Activated T-cell treated with anti-CD3 and anti-CD28 coated beads for 24 hours (primary cell): Measurements from ENCODE around the gene AK3.

Experiments used
- DNase-seq: peaks from one replicate; pipeline ENCODE4 v3.0.0-alpha.2; 2020; ENCODE audit warnings: low read depth

The AK3 gene

GRCh38 chr9:4746278-4747030 lies 5.5 kb upstream of the AK3 start:
- DNase-seq, result no peak

GRCh38 chr9:4743131-4743875 lies 2.3 kb upstream of the AK3 start:
- DNase-seq, result no peak

DNA sequence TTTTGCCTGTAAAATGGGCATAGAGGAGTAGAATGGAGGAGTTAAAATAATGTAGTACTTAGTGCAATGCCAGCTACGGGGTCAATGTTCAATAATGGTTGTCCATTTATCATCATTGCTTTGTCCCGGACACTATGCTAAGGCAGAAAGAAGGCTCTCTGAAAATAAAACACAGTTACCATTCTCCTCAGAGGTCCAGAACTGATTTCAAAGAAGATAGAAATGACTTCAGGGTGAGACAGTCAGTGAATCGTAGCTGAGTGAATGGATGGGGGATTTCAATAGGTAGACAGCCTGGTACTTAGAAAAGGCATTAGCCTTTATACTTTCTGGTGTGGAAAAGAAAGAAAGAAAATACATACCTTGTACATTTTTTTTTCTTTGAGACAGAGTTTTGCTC lies 1.2 kb upstream of the AK3 start:
- DNase-seq, result no peak

DNA sequence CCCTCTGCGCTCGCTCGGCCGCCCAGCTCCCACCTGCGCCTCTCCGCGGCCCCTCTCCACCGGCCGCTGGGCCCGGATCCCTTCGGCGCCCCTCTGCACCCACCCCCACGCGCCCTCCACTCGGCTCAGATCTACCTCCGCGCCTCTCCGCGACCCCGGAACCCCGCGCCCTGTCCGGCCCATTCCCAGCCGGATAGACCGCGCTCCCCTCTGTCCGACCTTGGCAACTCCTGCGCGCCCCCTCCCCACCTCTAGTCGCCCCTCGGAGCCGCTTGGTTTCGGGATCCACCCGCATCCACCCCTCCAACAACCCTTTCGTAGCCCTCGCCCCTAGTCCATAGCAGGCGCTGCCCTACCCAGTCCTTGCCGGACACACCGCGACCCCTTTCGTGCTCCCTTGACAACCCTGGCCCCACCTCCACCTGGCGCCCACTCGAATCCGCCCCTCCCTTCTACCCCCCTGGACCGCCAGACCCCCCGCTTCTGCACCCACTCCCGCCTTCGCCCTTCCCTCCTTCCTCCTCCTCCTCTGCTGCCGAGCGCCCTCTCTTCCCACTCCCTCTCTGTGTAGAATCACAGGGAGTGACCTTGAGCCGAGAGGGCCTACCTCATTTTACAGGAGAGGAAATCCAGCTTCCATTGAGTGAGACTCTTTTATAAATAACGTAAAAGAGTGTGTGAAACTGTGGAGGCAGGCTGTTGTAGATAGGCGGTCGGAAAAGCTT lies 525 bp upstream of the AK3 start:
- DNase-seq, result no peak

DNA sequence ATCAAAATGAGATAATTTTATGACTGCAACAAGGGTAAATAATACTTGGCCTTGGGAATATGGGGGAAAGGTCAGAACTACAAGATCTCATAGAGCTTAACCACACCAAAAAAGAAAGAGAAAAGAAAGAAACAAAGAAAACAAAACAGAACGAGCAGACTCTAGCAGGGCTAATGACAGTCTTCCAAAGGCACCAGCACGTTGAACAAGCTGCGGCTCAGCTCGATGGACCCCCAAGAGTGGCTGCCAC lies 689 bp downstream of the AK3 start:
- DNase-seq, result no peak

GRCh38 chr9:4739587-4740387 lies 1.2 kb downstream of the AK3 start:
- DNase-seq, result no peak

- no peak for DNase-seq
Measured at GRCh38 chr9:4738866-4739586, 2.0 kb downstream of the AK3 start.

- no peak for DNase-seq
Measured at GRCh38 chr9:4734150-4734549, 6.9 kb downstream of the AK3 start.

GRCh38 chr9:4732890-4733289 lies 8.1 kb downstream of the AK3 start:
- DNase-seq, result no peak

GRCh38 chr9:4727593-4727992 lies 13.4 kb downstream of the AK3 start:
- no peak for DNase-seq

DNA sequence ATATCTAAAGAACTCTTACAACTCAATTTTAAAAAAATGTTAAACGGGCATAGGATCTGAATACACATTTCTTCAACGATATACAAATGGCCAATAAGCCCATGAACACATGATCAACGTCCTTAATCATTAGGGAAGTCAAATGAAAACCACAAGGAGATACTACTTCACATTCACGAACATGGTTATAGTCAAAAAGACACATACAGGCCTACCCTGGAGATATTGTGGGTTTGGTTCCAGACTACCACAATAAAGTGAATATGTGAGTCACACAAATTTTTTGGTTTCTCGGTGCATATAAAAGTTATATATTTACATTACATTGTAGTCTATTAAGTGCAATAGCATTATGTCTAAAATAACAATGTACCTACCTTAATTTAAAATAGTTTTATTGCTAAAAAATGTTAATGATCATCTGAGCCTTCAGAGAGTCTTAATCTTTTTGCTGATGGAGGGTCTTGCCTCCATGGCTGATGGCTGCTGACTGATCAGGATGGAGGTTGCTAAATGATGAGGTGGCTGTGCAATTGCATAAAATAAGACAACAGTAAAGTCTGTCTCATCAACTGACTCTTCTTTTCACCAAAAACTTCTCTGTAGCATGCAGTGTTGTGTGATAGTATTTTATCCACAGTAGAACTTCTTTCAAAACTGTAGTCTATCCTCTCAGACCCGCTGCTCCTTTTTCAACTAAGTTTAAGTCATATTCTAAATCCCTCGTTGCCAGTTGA lies 15.1 kb downstream of the AK3 start:
- no peak for DNase-seq

- no peak for DNase-seq
Measured at GRCh38 chr9:4721736-4722135, 19.3 kb downstream of the AK3 start.

DNA sequence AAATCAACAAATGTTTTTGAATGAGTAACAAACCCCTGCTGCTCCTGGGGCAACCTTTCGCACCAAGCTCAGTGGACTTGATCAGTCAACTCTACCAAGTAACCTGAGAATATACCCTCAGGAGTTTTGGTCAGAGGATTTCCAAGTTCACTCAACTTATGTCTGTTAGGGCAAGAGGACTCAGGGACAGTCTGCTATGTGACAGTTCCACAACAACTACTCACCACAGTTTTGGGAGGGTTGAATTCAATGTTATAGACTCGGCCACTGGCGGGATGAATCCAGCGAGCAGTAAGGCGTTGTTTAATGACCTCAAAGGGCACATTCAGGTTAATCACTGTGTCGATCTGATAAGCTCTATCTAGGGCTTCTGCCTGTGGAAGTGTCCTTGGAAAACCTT lies 22.1 kb downstream of the AK3 start:
- no peak for DNase-seq

DNA sequence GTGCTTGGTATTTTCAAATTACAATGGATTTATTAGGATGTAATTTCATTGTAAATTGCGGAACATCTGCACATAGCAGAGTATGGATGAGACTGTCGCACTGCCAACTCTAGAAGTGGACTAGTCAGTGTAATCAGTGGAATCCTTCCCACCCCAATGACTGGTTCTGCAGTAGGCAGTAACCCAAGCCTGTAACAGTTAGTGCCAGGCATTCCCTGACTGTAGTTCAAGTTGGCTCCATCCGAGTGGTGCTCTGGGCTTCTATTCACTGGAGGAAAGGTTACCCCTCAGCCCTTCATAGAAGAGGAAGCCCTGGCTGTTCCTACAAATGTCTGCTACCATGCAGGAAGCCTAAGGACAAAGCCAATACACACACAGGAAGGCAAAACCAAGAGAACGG lies 23.2 kb downstream of the AK3 start:
- DNase-seq, result no peak

DNA sequence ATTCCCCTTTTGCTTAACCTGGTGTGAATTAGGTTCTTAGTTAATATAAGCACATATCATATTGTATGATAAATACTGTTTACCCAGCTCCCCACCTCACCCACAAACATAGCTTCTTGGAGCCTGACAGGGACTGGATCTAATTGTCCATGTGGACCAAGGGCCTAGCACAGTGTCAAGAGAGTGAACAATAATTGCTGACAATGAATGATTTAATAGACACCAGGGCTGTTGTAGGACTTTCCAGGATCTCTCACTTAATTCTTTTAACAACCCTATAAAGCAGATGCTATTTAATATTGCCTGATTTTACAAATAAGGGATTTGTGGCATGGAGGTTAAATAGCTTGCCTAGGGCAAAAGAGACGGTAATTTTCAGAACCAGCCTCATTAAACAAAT lies 24.8 kb downstream of the AK3 start:
- DNase-seq, result no peak

DNA sequence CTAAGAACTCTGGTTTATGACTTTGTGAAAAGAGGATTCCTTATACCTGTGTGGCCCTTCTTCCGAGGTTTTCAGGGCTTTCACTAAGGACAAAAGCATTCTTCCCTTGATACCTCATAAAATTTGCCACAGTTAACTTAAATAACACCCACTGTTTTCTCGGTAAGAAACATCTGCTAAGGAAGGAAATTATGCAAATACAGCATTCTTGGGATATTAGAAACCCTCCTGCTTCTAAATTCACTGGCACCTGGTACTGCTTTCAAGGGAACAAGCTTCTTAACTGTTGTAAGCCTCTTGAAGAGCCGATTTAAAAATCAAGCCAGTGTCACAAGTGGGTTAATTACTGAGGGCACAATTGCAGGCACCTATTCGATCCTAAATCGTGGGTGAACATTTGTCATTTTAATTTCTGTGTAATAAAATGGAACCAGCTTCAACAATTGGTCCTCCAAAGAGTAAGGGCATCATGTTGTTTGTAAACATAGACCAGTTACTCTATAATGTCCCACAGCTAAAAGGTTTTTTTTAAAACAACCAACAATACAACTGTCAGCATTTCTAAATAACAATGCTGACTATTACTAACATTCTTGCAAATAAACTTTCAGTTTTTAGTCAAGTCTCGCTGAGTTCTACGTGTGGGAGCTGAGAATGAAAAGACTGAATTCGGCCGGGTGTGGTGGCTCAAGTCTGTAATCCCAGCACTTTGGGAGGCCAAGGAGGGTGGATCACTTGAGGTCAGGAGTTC lies 26.6 kb downstream of the AK3 start:
- DNase-seq, result no peak

- no peak for DNase-seq
Measured at GRCh38 chr9:4713849-4714248, 27.2 kb downstream of the AK3 start.

DNA sequence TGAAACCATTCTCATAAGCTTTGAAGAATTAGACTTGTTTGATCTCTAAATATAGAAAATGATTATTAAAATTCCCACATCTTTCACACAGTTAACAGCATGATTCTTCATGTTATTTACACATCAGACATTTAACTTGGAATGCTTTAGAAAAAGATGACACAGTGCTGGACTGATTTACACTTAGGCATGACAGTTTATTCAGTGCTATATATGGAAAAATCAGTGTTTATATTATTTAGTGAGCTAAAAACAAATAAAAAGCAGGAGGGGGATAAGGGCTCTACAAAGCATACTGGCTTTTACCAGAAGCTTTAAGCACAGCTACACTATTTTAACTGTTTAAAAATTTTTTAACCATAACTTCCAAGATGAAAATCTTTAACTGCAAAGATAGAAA lies 31.6 kb downstream of the AK3 start:
- no peak for DNase-seq

GRCh38 chr9:4706971-4707622 lies 33.9 kb downstream of the AK3 start:
- DNase-seq, result no peak

DNA sequence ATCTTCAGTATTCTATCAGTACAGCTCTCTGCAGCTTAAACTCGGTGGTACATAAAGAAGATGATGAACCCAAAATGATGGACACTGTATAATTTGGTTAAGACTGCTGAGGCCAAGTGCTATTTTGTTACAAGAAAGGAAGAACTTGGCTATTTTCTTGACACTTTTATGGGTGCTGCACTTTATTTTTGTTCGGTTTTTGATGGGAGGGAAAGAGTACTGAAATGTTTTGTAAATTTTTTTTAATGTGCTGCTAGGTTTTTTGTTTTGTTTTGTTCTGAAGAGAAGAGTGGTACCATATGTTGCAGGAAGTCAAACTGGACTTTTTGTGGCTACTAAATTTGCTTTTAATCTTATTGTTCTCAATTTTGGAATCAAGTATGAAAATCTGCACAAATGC lies 35.0 kb downstream of the AK3 start:
- DNase-seq, result no peak
